UCSD-AML1 (cell line): Measurements from ENCODE around the gene COL26A1.
"Not testable (repeated sequence)": the region's sequence is repeated elsewhere in the genome, so short reads cannot be mapped to it uniquely, and the experiment has no call there.

Experiments
- DNase-seq: peaks from one replicate; lab custom pipeline; 2025; ENCODE audit not compliant: unreplicated experiment; lab: John Stamatoyannopoulos, UW

Gene COL26A1

GRCh38 chr7:101590663-101591435, 228.2 kb downstream of the COL26A1 start:
- no peak for DNase-seq

- DNase-seq: no peak
Observed at GRCh38 chr7:101591504-101591903, 228.8 kb downstream of the COL26A1 start.

GRCh38 chr7:101593556-101593955, 230.9 kb downstream of the COL26A1 start:
- DNase-seq: no peak

- no peak for DNase-seq
Observed at GRCh38 chr7:101594790-101595189, 232.1 kb downstream of the COL26A1 start.

- DNase-seq: no peak
Observed at GRCh38 chr7:101595246-101595645, 232.6 kb downstream of the COL26A1 start.

GRCh38 chr7:101595766-101596537, 233.3 kb downstream of the COL26A1 start:
- DNase-seq: no peak

GRCh38 chr7:101596898-101597297, 234.2 kb downstream of the COL26A1 start:
- DNase-seq: no peak

- no peak for DNase-seq
Observed at GRCh38 chr7:101597941-101598340, 235.3 kb downstream of the COL26A1 start.

GRCh38 chr7:101598422-101598985, 235.8 kb downstream of the COL26A1 start:
- no peak for DNase-seq

- DNase-seq: no peak
Observed at GRCh38 chr7:101598986-101599771, 236.5 kb downstream of the COL26A1 start.

- no peak for DNase-seq
Observed at GRCh38 chr7:101599787-101600186, 237.1 kb downstream of the COL26A1 start.

GRCh38 chr7:101602082-101602481, 239.4 kb downstream of the COL26A1 start:
- no peak for DNase-seq

- peak; percentile 53 for DNase-seq
Observed at GRCh38 chr7:101602484-101603241, 240.0 kb downstream of the COL26A1 start.

GRCh38 chr7:101604331-101604933, 241.8 kb downstream of the COL26A1 start:
- no peak for DNase-seq

- not testable (repeated sequence) for DNase-seq
Observed at GRCh38 chr7:101604934-101605332, 242.3 kb downstream of the COL26A1 start.

- no peak for DNase-seq
Observed at GRCh38 chr7:101605611-101606497, 243.2 kb downstream of the COL26A1 start.

- no peak for DNase-seq
Observed at GRCh38 chr7:101606498-101606923, 243.8 kb downstream of the COL26A1 start.
